Lung (tissue), 12 donors: ENCODE measurements around the gene CBFA2T2. TPM values are rescaled to one million over a fixed set of nuclear protein-coding genes. Genes with fewer than 3 reads are reported as not detected.
"Not testable (repeated sequence)": the region's sequence is repeated elsewhere in the genome, so short reads cannot be mapped to it uniquely, and the experiment has no call there.

ENCODE experiments used
- ATAC-seq: fragments of 200-7000 bp; cut with Tn5 transposase; one replicate; pipeline ENCODE4 v1.9.1; 2020; ENCODE audit warnings: moderate number of reproducible peaks; ENCODE audit not compliant: insufficient read depth, low FRiP score
- DNase-seq, 3 donors: peaks; one replicate each; pipeline ENCODE4 v3.0.0-alpha.2; 2013 to 2017
- H3K27ac ChIP-seq, 2 donors: one replicate each; pipeline ENCODE4 v1.5.1; 2013; ENCODE audit warnings: mild to moderate bottlenecking in 2 of 2, moderate library complexity in 2 of 2, control low read depth in 1 of 2, inconsistent platforms in 1 of 2, low read depth in 1 of 2, low read length in 1 of 2
- H3K27me3 ChIP-seq, 3 donors: one replicate each; pipeline ENCODE4 v1.5.1; 2013; ENCODE audit warnings: low read length in 2 of 3; ENCODE audit not compliant: control insufficient read depth in 3 of 3, insufficient read depth in 3 of 3
- H3K36me3 ChIP-seq, 4 donors: one replicate each; pipeline ENCODE4 v1.5.1; 2013; ENCODE audit warnings: low read length in 4 of 4, mild to moderate bottlenecking in 1 of 4, moderate library complexity in 1 of 4; ENCODE audit not compliant: control insufficient read depth in 4 of 4, insufficient read depth in 4 of 4
- H3K4me1 ChIP-seq, 5 donors: one replicate each; pipeline ENCODE4 v1.5.1; 2013; ENCODE audit warnings: low read length in 5 of 5, mild to moderate bottlenecking in 2 of 5, moderate library complexity in 1 of 5; ENCODE audit not compliant: control insufficient read depth in 5 of 5, insufficient read depth in 5 of 5
- H3K4me3 ChIP-seq: one replicate; pipeline ENCODE4 v1.5.1; 2013; ENCODE audit warnings: mild to moderate bottlenecking, control low read depth, moderate library complexity
- H3K9ac ChIP-seq, 2 donors: one replicate each; pipeline ENCODE4 v1.5.1; 2013; ENCODE audit warnings: low read length in 2 of 2, control low read depth in 1 of 2; ENCODE audit not compliant: insufficient read depth in 1 of 2
- H3K9me3 ChIP-seq, 4 donors: one replicate each; pipeline ENCODE4 v1.5.1; 2013; ENCODE audit warnings: low read length in 3 of 4, mild to moderate bottlenecking in 1 of 4, moderate library complexity in 1 of 4; ENCODE audit not compliant: control insufficient read depth in 4 of 4, insufficient read depth in 3 of 4
- WGBS, 2 donors: extraction: QIAGEN DNeasy Blood & Tissue Kit; methylation state at CpG; one replicate each; pipeline ENCODE4 v1.1.7; 2013; 5-methylcytosine and 5-hydroxymethylcytosine counted together
- polyA plus RNA-seq, 2 donors: library from polyadenylated mRNA; stranded (reverse); fragments of 200-250 nt; gene quantifications; one replicate each; pipeline ENCODE4 v1.2.1, GENCODE V29; 2013
- total RNA-seq, 2 donors: library from RNA; depleted of rRNA in 1 of 2; stranded (reverse); fragments of >200 nt in 1 of 2; gene quantifications; one replicate each; pipeline ENCODE4 v1.2.1, GENCODE V29; 2014 to 2021
- TF ChIP-seq, protein P1 (sequence below): IDR thresholded peaks from 2 replicates; pipeline ENCODE4 v1.5.1; 2012; ENCODE audit warnings: mild to moderate bottlenecking; ENCODE audit errors: control extremely low read depth, extremely low read depth
- donor health status: control.
- donor health status: control.
- donor health status: Bipolar disorder and iron deficiency.
- donor health status: healthy.
- donor health status: DM: yes; HTN: yes; CAD: no.

CBFA2T2 gene
- total and polyA plus RNA-seq, 4 donors = 5.1 to 19.1 (median 8.2) TPM

DNA sequence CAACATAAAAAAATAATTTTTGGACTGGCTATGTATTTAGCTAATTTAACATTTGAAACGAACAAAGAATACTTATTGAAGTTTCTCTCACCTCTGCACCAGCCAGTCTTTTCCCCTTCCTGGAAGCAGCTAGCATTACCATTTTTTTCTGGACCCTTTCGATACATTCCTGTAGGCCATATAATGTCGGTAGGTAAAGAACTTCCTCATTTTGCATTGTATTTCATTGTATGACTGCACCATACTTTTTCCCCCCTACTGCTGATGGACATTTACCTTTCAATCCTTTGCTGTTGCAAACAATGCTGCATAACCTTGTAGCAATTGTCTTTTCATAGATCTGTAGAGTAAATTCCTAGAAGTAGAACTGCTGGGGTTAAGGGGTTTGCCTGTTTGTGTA lies 17.6 kb downstream of the CBFA2T2 start:
- no peak overlapping the region for H3K27ac ChIP-seq
- ATAC-seq = no peak
- H3K9ac ChIP-seq = no peak overlapping the region
- DNase-seq = no peak
- H3K4me3 ChIP-seq = no peak overlapping the region
- peaks cover 0 to 7% (median 0%) of the 10 kb centered on the region in 5 donors for H3K4me1 ChIP-seq
- 66 to 80% methylated on average over 3 of the region's 3 CpGs for WGBS, 2 donors
- H3K9me3 ChIP-seq = no peaks in the 10 kb centered on the region
- no peaks in the 10 kb centered on the region for H3K27me3 ChIP-seq
- peaks cover 0 to 2% (median 0%) of the 10 kb centered on the region in 4 donors for H3K36me3 ChIP-seq
- TF ChIP-seq, protein P1, sequence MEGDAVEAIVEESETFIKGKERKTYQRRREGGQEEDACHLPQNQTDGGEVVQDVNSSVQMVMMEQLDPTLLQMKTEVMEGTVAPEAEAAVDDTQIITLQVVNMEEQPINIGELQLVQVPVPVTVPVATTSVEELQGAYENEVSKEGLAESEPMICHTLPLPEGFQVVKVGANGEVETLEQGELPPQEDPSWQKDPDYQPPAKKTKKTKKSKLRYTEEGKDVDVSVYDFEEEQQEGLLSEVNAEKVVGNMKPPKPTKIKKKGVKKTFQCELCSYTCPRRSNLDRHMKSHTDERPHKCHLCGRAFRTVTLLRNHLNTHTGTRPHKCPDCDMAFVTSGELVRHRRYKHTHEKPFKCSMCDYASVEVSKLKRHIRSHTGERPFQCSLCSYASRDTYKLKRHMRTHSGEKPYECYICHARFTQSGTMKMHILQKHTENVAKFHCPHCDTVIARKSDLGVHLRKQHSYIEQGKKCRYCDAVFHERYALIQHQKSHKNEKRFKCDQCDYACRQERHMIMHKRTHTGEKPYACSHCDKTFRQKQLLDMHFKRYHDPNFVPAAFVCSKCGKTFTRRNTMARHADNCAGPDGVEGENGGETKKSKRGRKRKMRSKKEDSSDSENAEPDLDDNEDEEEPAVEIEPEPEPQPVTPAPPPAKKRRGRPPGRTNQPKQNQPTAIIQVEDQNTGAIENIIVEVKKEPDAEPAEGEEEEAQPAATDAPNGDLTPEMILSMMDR = no peak

DNA sequence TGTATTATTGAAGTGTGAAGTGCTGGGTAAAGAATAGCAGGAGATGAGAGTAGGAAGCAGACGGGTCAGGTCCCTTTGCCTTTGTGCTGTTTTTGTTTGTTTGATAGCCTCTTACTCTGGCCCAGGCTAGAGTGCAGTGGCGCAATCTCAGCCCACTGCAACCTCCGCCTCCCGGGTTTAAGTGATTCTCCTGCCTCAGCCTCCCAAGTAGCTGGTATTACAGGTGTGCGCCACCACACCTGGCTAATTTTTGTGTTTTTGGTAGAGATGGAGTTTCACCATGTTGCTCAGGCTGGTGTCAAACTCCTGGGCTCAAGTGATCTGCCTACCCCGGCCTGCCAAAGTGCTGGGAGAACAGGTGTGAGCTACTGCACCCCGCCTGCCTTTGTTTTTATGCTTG lies 18.1 kb downstream of the CBFA2T2 start:
- not testable (repeated sequence) for H3K27me3 ChIP-seq, H3K36me3 ChIP-seq, DNase-seq, H3K4me1 ChIP-seq, ATAC-seq, H3K9me3 ChIP-seq, H3K4me3 ChIP-seq, H3K9ac ChIP-seq, H3K27ac ChIP-seq
- WGBS, 2 donors = 90 to 96% methylated on average over 7 of the region's 7 CpGs

DNA sequence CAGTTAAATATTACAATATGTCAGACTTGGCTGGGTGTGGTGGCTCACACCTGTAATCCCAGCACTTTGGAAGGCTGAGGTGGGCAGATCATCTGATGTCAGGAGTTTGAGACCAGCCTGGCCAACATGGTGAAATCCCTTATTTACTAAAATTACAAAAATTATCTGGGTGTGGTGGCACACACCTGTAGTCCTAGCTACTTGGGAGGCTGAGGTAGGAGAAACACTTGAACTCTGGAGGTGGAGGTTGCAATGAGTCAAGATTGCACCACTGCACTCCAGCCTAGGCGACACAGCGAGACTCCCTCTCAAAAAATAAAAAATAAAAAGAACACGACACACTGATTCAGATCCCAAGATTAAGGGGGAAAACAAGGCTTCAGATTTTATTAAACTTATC lies 19.2 kb downstream of the CBFA2T2 start:
- not testable (repeated sequence) for H3K9me3 ChIP-seq, H3K4me1 ChIP-seq, H3K27me3 ChIP-seq, H3K4me3 ChIP-seq, H3K36me3 ChIP-seq, ATAC-seq, H3K27ac ChIP-seq, H3K9ac ChIP-seq, DNase-seq
- 99 to 100% methylated on average over 3 of the region's 3 CpGs for WGBS, 2 donors

DNA sequence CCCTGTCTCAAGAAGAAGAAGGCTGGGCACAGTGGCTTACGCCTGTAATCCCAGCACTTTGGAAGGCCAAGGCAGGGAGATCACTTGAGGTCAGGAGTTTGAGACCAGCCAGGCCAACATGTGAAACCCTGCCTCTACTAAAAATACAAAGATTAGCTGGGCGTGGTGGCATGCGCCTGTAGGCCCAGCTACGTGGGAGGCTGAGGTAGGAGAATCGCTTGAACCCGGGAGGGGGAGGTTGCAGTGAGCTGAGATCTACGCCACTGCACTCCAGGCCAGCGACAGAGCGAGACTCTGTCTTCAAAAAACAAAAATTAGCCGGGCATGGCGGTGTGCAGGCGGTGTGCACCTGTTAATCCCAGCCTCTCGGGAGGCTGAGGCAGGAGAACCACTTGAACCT lies 22.0 kb downstream of the CBFA2T2 start:
- not testable (repeated sequence) for H3K36me3 ChIP-seq, H3K27ac ChIP-seq, DNase-seq, ATAC-seq, H3K9me3 ChIP-seq, H3K27me3 ChIP-seq, H3K9ac ChIP-seq, H3K4me3 ChIP-seq, H3K4me1 ChIP-seq
- 94 to 99% methylated on average over 13 of the region's 13 CpGs for WGBS, 2 donors

DNA sequence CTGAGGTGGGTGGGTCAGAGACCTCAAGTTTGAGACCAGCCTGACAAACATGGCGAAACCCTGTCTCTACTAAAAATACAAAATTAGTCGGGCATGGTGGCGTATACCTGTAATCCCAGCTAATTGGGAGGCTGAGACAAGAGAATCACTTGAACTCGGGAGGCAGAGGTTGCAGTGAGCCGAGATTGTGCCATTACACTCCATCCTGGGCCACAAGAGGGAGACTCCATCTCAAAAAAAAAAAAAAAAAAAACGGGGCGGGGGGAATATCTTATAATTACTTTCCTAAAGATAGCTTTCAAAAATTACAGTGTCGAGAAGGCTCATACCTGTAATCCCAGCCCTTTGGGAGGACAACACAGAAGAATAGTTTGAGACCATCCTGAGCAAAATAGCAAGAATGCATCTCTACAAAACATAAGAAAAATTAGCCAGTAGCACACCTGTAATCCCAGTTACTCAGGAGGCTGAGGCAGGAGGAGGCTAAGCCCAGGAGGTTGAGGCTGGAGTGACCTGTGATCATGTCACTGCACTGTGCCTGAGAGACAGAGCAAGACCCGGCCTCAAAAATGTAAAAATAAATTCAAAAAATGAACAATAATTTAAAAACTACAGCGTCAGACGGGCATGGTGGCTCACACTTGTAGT lies 25.8 kb downstream of the CBFA2T2 start:
- 92 to 94% methylated on average over 11 of the region's 11 CpGs for WGBS, 2 donors
- no peak for DNase-seq
- Histone ChIP-seq H3K4me3 (no peak overlapping the region), H3K27ac (no peak overlapping the region), H3K9ac (no peak overlapping the region), H3K4me1 (peaks cover 0 to 8% (median 0%) of the 10 kb centered on the region in 5 donors), H3K9me3 (no peaks in the 10 kb centered on the region), H3K36me3 (no peaks in the 10 kb centered on the region), H3K27me3 (no peaks in the 10 kb centered on the region)
- TF ChIP-seq, protein P1 = no peak
- no peak for ATAC-seq
